ENCODE measurements around the gene CACNA1S.

CACNA1S gene

GRCh38 chr1:201110616-201111015 is 1.6 kb downstream of the CACNA1S start:
- H4K91ac ChIP-seq (ENCODE audit: low read depth, low read length), result no peak overlapping the region
- H3K4ac ChIP-seq (ENCODE audit: low read depth, low read length), result no peak overlapping the region
- H2BK120ac ChIP-seq (ENCODE audit: insufficient read depth, low read length, poor library complexity), result no peak overlapping the region
- no peak overlapping the region for H2BK5ac ChIP-seq (ENCODE audit: low read depth, low read length, poor library complexity)
- H3K4me1 ChIP-seq (ENCODE audit: control insufficient read depth in 1 of 2, insufficient read depth in 2 of 2, low read length in 2 of 2), result peaks cover 5 to 6% of the 10 kb centered on the region in 2 experiments
- H3K4me3 ChIP-seq (ENCODE audit: low read depth, low read length), result no peak overlapping the region
- H3K36me3 ChIP-seq (ENCODE audit: control insufficient read depth in 1 of 2, insufficient read depth in 2 of 2, low read length in 2 of 2), result no peaks in the 10 kb centered on the region
- no peak overlapping the region for H2BK12ac ChIP-seq (ENCODE audit: low read length)
- H3K23ac ChIP-seq (ENCODE audit: low read length), result no peak overlapping the region
- no peaks in the 10 kb centered on the region for H3K79me1 ChIP-seq (ENCODE audit: low read length)
- H3K9ac ChIP-seq (ENCODE audit: low read length), result no peak overlapping the region
- no peak for DNase-seq
- H3K9me3 ChIP-seq (ENCODE audit: insufficient read depth, low read depth, low read length), result no peaks in the 10 kb centered on the region
- H4K12ac ChIP-seq (ENCODE audit: low read depth, low read length), result no peak overlapping the region
- H4K8ac ChIP-seq (ENCODE audit: low read depth, low read length), result no peak overlapping the region
- H3K79me2 ChIP-seq (ENCODE audit: control insufficient read depth, insufficient read depth, low read length, poor library complexity), result no peaks in the 10 kb centered on the region
- no CpG with 5 or more reads among the region's 5 CpGs for WGBS (ENCODE audit: extremely low coverage, insufficient coverage, insufficient read length)
- no peak overlapping the region for H2AK5ac ChIP-seq (ENCODE audit: low read length)
- peaks cover 8% of the 10 kb centered on the region for H3K27me3 ChIP-seq (ENCODE audit: insufficient read depth, low read length)
- H2AFZ ChIP-seq (ENCODE audit: insufficient read depth, low read length, poor library complexity), result no peak overlapping the region
- no peak overlapping the region for H3K4me2 ChIP-seq (ENCODE audit: low read length)
- no peak overlapping the region for H3K27ac ChIP-seq (ENCODE audit: low read depth, low read length)
- no peak overlapping the region for H3K14ac ChIP-seq (ENCODE audit: low read length)
- no peak overlapping the region for H3K18ac ChIP-seq (ENCODE audit: low read length)

- Histone ChIP-seq H3K4ac (ENCODE audit: low read depth, low read length) (no peak overlapping the region), H3K14ac (ENCODE audit: low read length) (no peak overlapping the region), H3K4me2 (ENCODE audit: low read length) (no peak overlapping the region), H2AFZ (ENCODE audit: insufficient read depth, low read length, poor library complexity) (no peak overlapping the region), H3K9ac (ENCODE audit: low read length) (no peak overlapping the region), H3K79me1 (ENCODE audit: low read length) (no peaks in the 10 kb centered on the region), H3K27ac (ENCODE audit: low read depth, low read length) (no peak overlapping the region), H3K27me3 (ENCODE audit: insufficient read depth, low read length) (peaks cover 4% of the 10 kb centered on the region), H3K4me3 (ENCODE audit: low read depth, low read length) (no peak overlapping the region), H4K91ac (ENCODE audit: low read depth, low read length) (no peak overlapping the region), H2BK120ac (ENCODE audit: insufficient read depth, low read length, poor library complexity) (no peak overlapping the region), H4K8ac (ENCODE audit: low read depth, low read length) (no peak overlapping the region), H4K12ac (ENCODE audit: low read depth, low read length) (no peak overlapping the region), H3K9me3 (ENCODE audit: insufficient read depth, low read depth, low read length) (no peaks in the 10 kb centered on the region), H3K36me3 (ENCODE audit: control insufficient read depth in 1 of 2, insufficient read depth in 2 of 2, low read length in 2 of 2) (no peaks in the 10 kb centered on the region), H2BK5ac (ENCODE audit: low read depth, low read length, poor library complexity) (no peak overlapping the region), H3K18ac (ENCODE audit: low read length) (no peak overlapping the region), H3K79me2 (ENCODE audit: control insufficient read depth, insufficient read depth, low read length, poor library complexity) (no peaks in the 10 kb centered on the region), H2BK12ac (ENCODE audit: low read length) (no peak overlapping the region), H2AK5ac (ENCODE audit: low read length) (no peak overlapping the region), H3K4me1 (ENCODE audit: control insufficient read depth in 1 of 2, insufficient read depth in 2 of 2, low read length in 2 of 2) (peaks cover 5 to 6% of the 10 kb centered on the region in 2 experiments), H3K23ac (ENCODE audit: low read length) (no peak overlapping the region)
- no CpG with 5 or more reads among the region's 10 CpGs for WGBS (ENCODE audit: extremely low coverage, insufficient coverage, insufficient read length)
- no peak for DNase-seq
Measured at GRCh38 chr1:201110138-201110537, 2.1 kb downstream of the CACNA1S start.

- no CpG with 5 or more reads among the region's 1 CpG for WGBS (ENCODE audit: extremely low coverage, insufficient coverage, insufficient read length)
Measured at GRCh38 chr1:201109651-201110050, 2.6 kb downstream of the CACNA1S start.

GRCh38 chr1:201108614-201109013 is 3.6 kb downstream of the CACNA1S start:
- H3K23ac ChIP-seq (ENCODE audit: low read length), result no peak overlapping the region
- no peaks in the 10 kb centered on the region for H3K27me3 ChIP-seq (ENCODE audit: insufficient read depth, low read length)
- H3K14ac ChIP-seq (ENCODE audit: low read length), result no peak overlapping the region
- no peak overlapping the region for H3K27ac ChIP-seq (ENCODE audit: low read depth, low read length)
- no peak overlapping the region for H2BK120ac ChIP-seq (ENCODE audit: insufficient read depth, low read length, poor library complexity)
- H2BK12ac ChIP-seq (ENCODE audit: low read length), result no peak overlapping the region
- H4K12ac ChIP-seq (ENCODE audit: low read depth, low read length), result no peak overlapping the region
- no peak overlapping the region for H2AFZ ChIP-seq (ENCODE audit: insufficient read depth, low read length, poor library complexity)
- H3K4ac ChIP-seq (ENCODE audit: low read depth, low read length), result no peak overlapping the region
- H2BK5ac ChIP-seq (ENCODE audit: low read depth, low read length, poor library complexity), result no peak overlapping the region
- DNase-seq, result no peak
- no peak overlapping the region for H2AK5ac ChIP-seq (ENCODE audit: low read length)
- H3K4me1 ChIP-seq (ENCODE audit: control insufficient read depth in 1 of 2, insufficient read depth in 2 of 2, low read length in 2 of 2), result peaks cover 3 to 6% of the 10 kb centered on the region in 2 experiments
- no peak overlapping the region for H4K8ac ChIP-seq (ENCODE audit: low read depth, low read length)
- no peak overlapping the region for H3K9ac ChIP-seq (ENCODE audit: low read length)
- H3K4me3 ChIP-seq (ENCODE audit: low read depth, low read length), result no peak overlapping the region
- H3K18ac ChIP-seq (ENCODE audit: low read length), result no peak overlapping the region
- WGBS (ENCODE audit: extremely low coverage, insufficient coverage, insufficient read length), result no CpG with 5 or more reads among the region's 1 CpG
- H3K36me3 ChIP-seq (ENCODE audit: control insufficient read depth in 1 of 2, insufficient read depth in 2 of 2, low read length in 2 of 2), result no peaks in the 10 kb centered on the region
- H3K79me2 ChIP-seq (ENCODE audit: control insufficient read depth, insufficient read depth, low read length, poor library complexity), result no peaks in the 10 kb centered on the region
- no peaks in the 10 kb centered on the region for H3K79me1 ChIP-seq (ENCODE audit: low read length)
- no peak overlapping the region for H3K4me2 ChIP-seq (ENCODE audit: low read length)
- no peak overlapping the region for H4K91ac ChIP-seq (ENCODE audit: low read depth, low read length)
- H3K9me3 ChIP-seq (ENCODE audit: insufficient read depth, low read depth, low read length), result no peaks in the 10 kb centered on the region

More at GRCh38 chr1:201109651-201110050, 2.6 kb downstream of the CACNA1S start:
- Histone ChIP-seq H3K14ac (ENCODE audit: low read length) (no peak overlapping the region), H3K27me3 (ENCODE audit: insufficient read depth, low read length) (no peaks in the 10 kb centered on the region), H3K23ac (ENCODE audit: low read length) (no peak overlapping the region), H3K4ac (ENCODE audit: low read depth, low read length) (no peak overlapping the region), H3K9me3 (ENCODE audit: insufficient read depth, low read depth, low read length) (no peaks in the 10 kb centered on the region), H3K36me3 (ENCODE audit: control insufficient read depth in 1 of 2, insufficient read depth in 2 of 2, low read length in 2 of 2) (no peaks in the 10 kb centered on the region), H4K12ac (ENCODE audit: low read depth, low read length) (no peak overlapping the region), H2BK12ac (ENCODE audit: low read length) (no peak overlapping the region), H4K8ac (ENCODE audit: low read depth, low read length) (no peak overlapping the region), H3K9ac (ENCODE audit: low read length) (no peak overlapping the region), H3K79me2 (ENCODE audit: control insufficient read depth, insufficient read depth, low read length, poor library complexity) (no peaks in the 10 kb centered on the region), H3K4me2 (ENCODE audit: low read length) (no peak overlapping the region), H3K4me3 (ENCODE audit: low read depth, low read length) (no peak overlapping the region), H2BK5ac (ENCODE audit: low read depth, low read length, poor library complexity) (no peak overlapping the region), H3K18ac (ENCODE audit: low read length) (no peak overlapping the region), H2BK120ac (ENCODE audit: insufficient read depth, low read length, poor library complexity) (no peak overlapping the region), H3K27ac (ENCODE audit: low read depth, low read length) (no peak overlapping the region), H3K79me1 (ENCODE audit: low read length) (no peaks in the 10 kb centered on the region), H4K91ac (ENCODE audit: low read depth, low read length) (no peak overlapping the region), H3K4me1 (ENCODE audit: control insufficient read depth in 1 of 2, insufficient read depth in 2 of 2, low read length in 2 of 2) (peaks cover 5 to 6% of the 10 kb centered on the region in 2 experiments), H2AFZ (ENCODE audit: insufficient read depth, low read length, poor library complexity) (no peak overlapping the region), H2AK5ac (ENCODE audit: low read length) (no peak overlapping the region)
- DNase-seq, result no peak

Measured in trophoblast cell (in vitro differentiated cells and primary cell).